Liver (tissue), 9 donors: ENCODE results near the gene PCDHGA6. TPM values are rescaled to one million over a fixed set of nuclear protein-coding genes. Genes with fewer than 3 reads are reported as not detected.

ENCODE experiments used
- DNase-seq: peaks from one replicate; pipeline ENCODE4 v3.0.0-alpha.2; 2017; ENCODE audit warnings: low spot score
- H3K27ac ChIP-seq, 2 donors: one replicate each; pipeline ENCODE4 v1.7.0; 2013; ENCODE audit warnings: inconsistent platforms in 2 of 2, low read length in 2 of 2, control low read depth in 1 of 2, low read depth in 1 of 2, mild to moderate bottlenecking in 1 of 2
- H3K27me3 ChIP-seq, 4 donors: one replicate each; pipeline versions ENCODE4 v1.6.1 to v1.7.0; 2013; ENCODE audit warnings: low read length in 3 of 4, inconsistent platforms in 1 of 4, mild to moderate bottlenecking in 1 of 4, moderate library complexity in 1 of 4; ENCODE audit not compliant: control insufficient read depth in 4 of 4, insufficient read depth in 4 of 4
- H3K36me3 ChIP-seq, 4 donors: one replicate each; pipeline versions ENCODE4 v1.6.1 to v1.7.0; 2013; ENCODE audit warnings: low read length in 3 of 4, mild to moderate bottlenecking in 3 of 4, low read depth in 1 of 4, moderate library complexity in 1 of 4; ENCODE audit not compliant: control insufficient read depth in 4 of 4, insufficient read depth in 3 of 4
- H3K4me1 ChIP-seq, 4 donors: one replicate each; pipeline versions ENCODE4 v1.6.1 to v1.7.0; 2013; ENCODE audit warnings: low read length in 3 of 4, mild to moderate bottlenecking in 3 of 4, moderate library complexity in 1 of 4; ENCODE audit not compliant: control insufficient read depth in 4 of 4, insufficient read depth in 4 of 4
- H3K4me3 ChIP-seq, 3 donors: one replicate each; pipeline versions ENCODE4 v1.6.1 to v1.7.0; 2013; ENCODE audit warnings: low read length in 3 of 3, control low read depth in 1 of 3, low read depth in 1 of 3, mild to moderate bottlenecking in 1 of 3
- H3K9ac ChIP-seq, 2 donors: one replicate each; pipeline ENCODE4 v1.7.0; 2013; ENCODE audit warnings: low read length in 2 of 2, mild to moderate bottlenecking in 2 of 2, moderate library complexity in 2 of 2, control low read depth in 1 of 2, low read depth in 1 of 2
- H3K9me3 ChIP-seq, 4 donors: one replicate each; pipeline versions ENCODE4 v1.6.1 to v1.7.0; 2013; ENCODE audit warnings: low read length in 3 of 4; ENCODE audit not compliant: control insufficient read depth in 4 of 4
- ATF3 ChIP-seq: IDR thresholded peaks from 2 replicates; pipeline ENCODE4 v1.6.1; 2016; ENCODE audit warnings: antibody characterized with exemption
- CTCF ChIP-seq: fragments of 150-350 bp; IDR thresholded peaks from 2 replicates; pipeline ENCODE4 v1.5.1; 2017; ENCODE audit warnings: improper control_type of control experiment, low read depth, low read length; ENCODE audit not compliant: missing input control
- EGR1 ChIP-seq, 2 donors: IDR thresholded peaks; 2 replicates each; pipeline ENCODE4 v1.6.1; 2016 to 2018; ENCODE audit warnings: antibody characterized with exemption in 2 of 2, low read depth in 2 of 2
- FOXA1 ChIP-seq: IDR thresholded peaks from 2 replicates; pipeline ENCODE4 v1.6.1; 2016; ENCODE audit warnings: antibody characterized with exemption
- FOXA2 ChIP-seq: IDR thresholded peaks from 2 replicates; pipeline ENCODE4 v1.6.1; 2016; ENCODE audit warnings: antibody characterized with exemption
- GABPA ChIP-seq, 2 donors: IDR thresholded peaks in 1 of 2; conservative IDR thresholded peaks in 1 of 2; 2 replicates each; pipeline ENCODE4 v1.6.1; 2016; ENCODE audit warnings: antibody characterized with exemption in 2 of 2, mild to moderate bottlenecking in 1 of 2, moderate library complexity in 1 of 2
- HNF4A ChIP-seq, 2 donors: conservative IDR thresholded peaks; 2 replicates each; pipeline ENCODE4 v1.6.1; 2016; ENCODE audit warnings: antibody characterized with exemption in 2 of 2, mild to moderate bottlenecking in 2 of 2
- HNF4G ChIP-seq: IDR thresholded peaks from 2 replicates; pipeline ENCODE4 v1.6.1; 2016; ENCODE audit warnings: antibody characterized with exemption
- MAX ChIP-seq: IDR thresholded peaks from 2 replicates; pipeline ENCODE4 v1.6.1; 2016; ENCODE audit warnings: antibody characterized with exemption
- NR2F2 ChIP-seq: IDR thresholded peaks from 2 replicates; pipeline ENCODE4 v1.6.1; 2016; ENCODE audit warnings: antibody characterized with exemption
- RAD21 ChIP-seq, 2 donors: IDR thresholded peaks; 2 replicates each; pipeline ENCODE4 v1.6.1; 2016; ENCODE audit warnings: antibody characterized with exemption in 2 of 2, mild to moderate bottlenecking in 2 of 2
- RXRA ChIP-seq, 2 donors: IDR thresholded peaks; 2 replicates each; pipeline ENCODE4 v1.6.1; 2017 to 2018; ENCODE audit warnings: antibody characterized with exemption in 2 of 2, mild to moderate bottlenecking in 1 of 2
- YY1 ChIP-seq: IDR thresholded peaks from 2 replicates; pipeline ENCODE4 v1.6.1; 2016; ENCODE audit warnings: antibody characterized with exemption, mild to moderate bottlenecking
- ZBTB33 ChIP-seq: IDR thresholded peaks from 2 replicates; pipeline ENCODE4 v1.6.1; 2016; ENCODE audit warnings: antibody characterized with exemption
- WGBS: extraction: QIAGEN DNeasy Blood & Tissue Kit; methylation state at CpG from one replicate; pipeline ENCODE4 v1.1.7; 2013; 5-methylcytosine and 5-hydroxymethylcytosine counted together
- polyA plus RNA-seq, 2 donors: library from polyadenylated mRNA; stranded (reverse) in 1 of 2; unstranded in 1 of 2; fragments of 200-250 nt in 1 of 2; fragments of >200 nt in 1 of 2; fragmentation: Nextera tagmentation in 1 of 2; extraction: Ambion mirVana in 1 of 2; gene quantifications; one replicate each; pipeline versions ENCODE4 v1.2.1 to v1.2.3, GENCODE V29; 2013 to 2015
- total RNA-seq, 2 donors: library from RNA; depleted of rRNA; stranded (reverse); fragments of >200 nt; gene quantifications; one replicate each; pipeline ENCODE4 v1.2.3, GENCODE V29; 2014
- TF ChIP-seq, protein P1 (sequence below): IDR thresholded peaks from 2 replicates; pipeline ENCODE4 v1.6.1; 2016; ENCODE audit warnings: antibody characterized with exemption, mild to moderate bottlenecking
- donor health status: healthy.
- donor health status: healthy.
- donor health status: healthy.
- donor health status: healthy.
- donor health status: healthy.

Gene PCDHGA6
- total and polyA plus RNA-seq, 4 donors, result 0.08 to 0.67 (median 0.28) TPM

DNA sequence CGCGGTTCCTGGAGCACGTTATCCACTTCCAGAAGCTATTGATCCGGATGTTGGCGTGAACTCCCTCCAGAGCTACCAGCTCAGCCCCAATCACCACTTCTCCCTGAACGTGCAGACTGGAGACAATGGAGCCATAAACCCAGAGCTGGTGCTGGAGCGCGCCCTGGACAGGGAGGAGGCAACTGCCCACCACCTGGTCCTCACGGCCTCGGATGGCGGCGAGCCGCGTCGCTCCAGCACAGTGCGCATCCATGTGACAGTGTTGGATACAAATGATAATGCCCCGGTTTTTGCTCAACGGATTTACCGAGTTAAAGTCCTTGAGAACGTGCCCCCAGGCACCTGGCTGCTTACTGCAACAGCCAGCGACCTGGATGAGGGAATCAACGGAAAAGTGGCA is 29.7 kb downstream of the PCDHGA6 start:
- peaks cover 0 to 3% (median 0%) of the 10 kb centered on the region in 4 donors for H3K27me3 ChIP-seq
- no peak overlapping the region for H3K27ac ChIP-seq
- H3K4me1 ChIP-seq, result peaks cover 0 to 4% (median 0%) of the 10 kb centered on the region in 4 donors
- TF ChIP-seq, protein P1, sequence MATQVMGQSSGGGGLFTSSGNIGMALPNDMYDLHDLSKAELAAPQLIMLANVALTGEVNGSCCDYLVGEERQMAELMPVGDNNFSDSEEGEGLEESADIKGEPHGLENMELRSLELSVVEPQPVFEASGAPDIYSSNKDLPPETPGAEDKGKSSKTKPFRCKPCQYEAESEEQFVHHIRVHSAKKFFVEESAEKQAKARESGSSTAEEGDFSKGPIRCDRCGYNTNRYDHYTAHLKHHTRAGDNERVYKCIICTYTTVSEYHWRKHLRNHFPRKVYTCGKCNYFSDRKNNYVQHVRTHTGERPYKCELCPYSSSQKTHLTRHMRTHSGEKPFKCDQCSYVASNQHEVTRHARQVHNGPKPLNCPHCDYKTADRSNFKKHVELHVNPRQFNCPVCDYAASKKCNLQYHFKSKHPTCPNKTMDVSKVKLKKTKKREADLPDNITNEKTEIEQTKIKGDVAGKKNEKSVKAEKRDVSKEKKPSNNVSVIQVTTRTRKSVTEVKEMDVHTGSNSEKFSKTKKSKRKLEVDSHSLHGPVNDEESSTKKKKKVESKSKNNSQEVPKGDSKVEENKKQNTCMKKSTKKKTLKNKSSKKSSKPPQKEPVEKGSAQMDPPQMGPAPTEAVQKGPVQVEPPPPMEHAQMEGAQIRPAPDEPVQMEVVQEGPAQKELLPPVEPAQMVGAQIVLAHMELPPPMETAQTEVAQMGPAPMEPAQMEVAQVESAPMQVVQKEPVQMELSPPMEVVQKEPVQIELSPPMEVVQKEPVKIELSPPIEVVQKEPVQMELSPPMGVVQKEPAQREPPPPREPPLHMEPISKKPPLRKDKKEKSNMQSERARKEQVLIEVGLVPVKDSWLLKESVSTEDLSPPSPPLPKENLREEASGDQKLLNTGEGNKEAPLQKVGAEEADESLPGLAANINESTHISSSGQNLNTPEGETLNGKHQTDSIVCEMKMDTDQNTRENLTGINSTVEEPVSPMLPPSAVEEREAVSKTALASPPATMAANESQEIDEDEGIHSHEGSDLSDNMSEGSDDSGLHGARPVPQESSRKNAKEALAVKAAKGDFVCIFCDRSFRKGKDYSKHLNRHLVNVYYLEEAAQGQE, result no peak
- TF ChIP-seq CTCF (no peak), GABPA (IDR thresholded peaks at IDR 0.05 in 1 of 2, conservative IDR thresholded peaks at IDR 0.05 in 1 of 2) (no peak), MAX (no peak), ZBTB33 (no peak), HNF4G (no peak), RAD21 (IDR thresholded peaks at IDR 0.05) (no peak), HNF4A (conservative IDR thresholded peaks at IDR 0.05) (no peak), FOXA2 (no peak), FOXA1 (no peak), RXRA (IDR thresholded peaks at IDR 0.05) (no peak), EGR1 (IDR thresholded peaks at IDR 0.05; ENCODE audit: low read depth in 2 of 2) (no peak), NR2F2 (no peak), ATF3 (no peak), YY1 (no peak)
- DNase-seq, result no peak
- no peak overlapping the region for H3K9ac ChIP-seq
- H3K36me3 ChIP-seq, result no peaks in the 10 kb centered on the region
- peaks cover 16 to 63% (median 36%) of the 10 kb centered on the region in 4 donors for H3K9me3 ChIP-seq
- peak overlapping the region in 2 of 3 donors; percentile 27 to 63 for H3K4me3 ChIP-seq
- 27% methylated on average over 22 of the region's 22 CpGs for WGBS
